Measurements from ENCODE around the gene SHANK3.
"Not testable (repeated sequence)": the region's sequence is repeated elsewhere in the genome, so short reads cannot be mapped to it uniquely, and the experiment has no call there.

The SHANK3 gene

DNA sequence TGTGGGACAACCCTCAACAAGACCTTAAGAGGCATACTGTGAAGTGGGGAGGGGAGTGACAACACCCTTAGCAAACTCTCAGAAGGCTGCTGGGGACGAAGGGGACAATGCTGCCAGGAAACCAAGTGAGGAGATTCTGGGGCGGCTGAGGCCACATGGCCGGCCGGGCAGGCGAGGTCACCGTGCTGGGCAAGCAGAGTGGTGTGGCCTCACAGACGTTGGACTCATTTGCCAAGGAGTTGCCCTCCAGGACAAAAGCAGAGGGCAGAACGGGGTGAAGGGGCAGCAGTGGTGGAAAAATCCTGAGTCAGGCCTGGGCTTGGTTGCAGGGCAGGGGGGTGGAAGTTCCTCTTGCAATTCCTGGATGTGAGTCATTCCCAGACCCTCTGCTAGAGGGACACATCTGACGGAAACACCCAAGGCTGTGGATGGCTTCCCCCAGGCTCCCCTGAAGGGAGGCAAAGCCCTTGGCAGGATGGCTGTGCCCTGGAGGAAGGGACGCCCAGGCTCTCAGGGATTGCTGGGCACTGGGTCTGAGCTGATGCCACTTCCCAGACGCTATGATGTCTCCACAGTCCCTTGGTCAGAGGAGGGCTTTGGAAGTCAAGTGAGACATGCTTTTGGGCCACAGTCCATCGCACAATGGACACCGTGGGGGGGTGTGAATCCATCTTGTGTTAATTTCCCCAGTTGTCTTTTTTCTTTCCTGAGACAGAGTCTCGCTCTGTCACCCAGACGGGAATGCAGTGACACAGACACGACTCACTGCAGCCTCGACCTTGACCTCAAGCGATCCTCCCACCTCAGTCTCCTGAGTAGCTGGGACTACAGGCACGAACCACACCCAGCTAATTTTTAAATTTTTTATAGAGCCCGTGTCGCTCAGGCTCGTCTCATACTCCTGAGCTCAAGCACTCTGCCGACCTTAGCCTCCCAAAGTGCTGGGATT is 16.2 kb upstream of the SHANK3 start:
- Histone ChIP-seq H3K4me3 (ENCODE audit: low read depth in 1 of 2, low read length in 2 of 2) (no peak overlapping the region), H3K36me3 (ENCODE audit: control insufficient read depth in 1 of 2, insufficient read depth in 2 of 2, low read length in 2 of 2) (no peaks in the 10 kb centered on the region)

DNA sequence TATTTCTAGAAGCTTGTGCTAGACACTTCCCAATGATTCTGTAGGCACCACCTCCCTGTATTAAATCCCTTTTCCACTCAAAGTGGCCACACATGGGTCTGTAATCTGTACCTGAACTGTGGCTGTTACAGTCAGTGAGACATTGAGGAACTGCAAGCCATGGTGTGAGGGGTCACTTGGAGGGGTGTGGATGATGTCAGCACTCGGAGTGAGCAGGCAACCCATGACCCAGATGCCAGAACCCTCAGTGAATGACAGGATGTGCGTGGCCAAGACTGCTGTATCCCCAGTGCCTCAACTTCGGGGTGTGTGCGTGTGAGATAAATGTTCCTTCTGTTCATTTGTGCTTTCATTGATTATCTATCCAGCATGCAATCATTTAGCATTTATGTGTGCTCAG is 14.7 kb upstream of the SHANK3 start:
- no peaks in the 10 kb centered on the region for H3K36me3 ChIP-seq (ENCODE audit: control insufficient read depth in 1 of 2, insufficient read depth in 2 of 2, low read length in 2 of 2)
- no peaks in the 10 kb centered on the region for H3K9me3 ChIP-seq (ENCODE audit: control insufficient read depth in 1 of 2, low read length in 2 of 2)
- H3K27ac ChIP-seq (ENCODE audit: low read length): no peak overlapping the region
- H3K4me3 ChIP-seq (ENCODE audit: low read depth in 1 of 2, low read length in 2 of 2): no peak overlapping the region
- no peaks in the 10 kb centered on the region for H3K4me1 ChIP-seq (ENCODE audit: control insufficient read depth in 1 of 2, insufficient read depth in 2 of 2, low read length in 2 of 2)
- no peaks in the 10 kb centered on the region for H3K27me3 ChIP-seq (ENCODE audit: low read depth, low read length)

More for the DNA sequence above, 16.2 kb upstream of the SHANK3 start:
- no peaks in the 10 kb centered on the region for H3K9me3 ChIP-seq (ENCODE audit: control insufficient read depth in 1 of 2, low read length in 2 of 2)
- H3K27ac ChIP-seq (ENCODE audit: low read length): no peak overlapping the region
- H3K4me1 ChIP-seq (ENCODE audit: control insufficient read depth in 1 of 2, insufficient read depth in 2 of 2, low read length in 2 of 2): no peaks in the 10 kb centered on the region
- H3K27me3 ChIP-seq (ENCODE audit: low read depth, low read length): no peaks in the 10 kb centered on the region

DNA sequence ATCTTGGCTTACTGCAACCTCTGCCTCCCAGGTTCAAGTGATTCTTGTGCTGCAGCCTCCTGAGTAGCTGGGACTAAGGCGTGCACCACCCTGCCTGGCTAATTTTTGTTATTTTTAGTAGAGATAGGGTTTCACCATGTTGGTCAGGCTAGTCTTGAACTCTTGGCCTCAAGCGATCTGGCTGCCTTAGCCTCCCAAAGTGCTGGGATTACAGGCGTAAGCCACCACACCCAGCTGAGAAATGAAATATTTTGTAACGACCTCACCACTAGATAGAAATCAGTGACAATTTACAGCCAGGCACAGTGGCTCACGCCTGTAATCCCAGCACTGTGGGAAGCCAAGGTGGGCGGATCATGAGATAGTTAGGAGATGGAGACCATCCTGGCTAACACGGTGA is 12.9 kb upstream of the SHANK3 start:
- H3K9me3 ChIP-seq (ENCODE audit: control insufficient read depth in 1 of 2, low read length in 2 of 2); H3K4me1 ChIP-seq (ENCODE audit: control insufficient read depth in 1 of 2, insufficient read depth in 2 of 2, low read length in 2 of 2); H3K4me3 ChIP-seq (ENCODE audit: low read depth in 1 of 2, low read length in 2 of 2); H3K36me3 ChIP-seq (ENCODE audit: control insufficient read depth in 1 of 2, insufficient read depth in 2 of 2, low read length in 2 of 2); H3K27me3 ChIP-seq (ENCODE audit: low read depth, low read length); H3K27ac ChIP-seq (ENCODE audit: low read length): not testable (repeated sequence)

DNA sequence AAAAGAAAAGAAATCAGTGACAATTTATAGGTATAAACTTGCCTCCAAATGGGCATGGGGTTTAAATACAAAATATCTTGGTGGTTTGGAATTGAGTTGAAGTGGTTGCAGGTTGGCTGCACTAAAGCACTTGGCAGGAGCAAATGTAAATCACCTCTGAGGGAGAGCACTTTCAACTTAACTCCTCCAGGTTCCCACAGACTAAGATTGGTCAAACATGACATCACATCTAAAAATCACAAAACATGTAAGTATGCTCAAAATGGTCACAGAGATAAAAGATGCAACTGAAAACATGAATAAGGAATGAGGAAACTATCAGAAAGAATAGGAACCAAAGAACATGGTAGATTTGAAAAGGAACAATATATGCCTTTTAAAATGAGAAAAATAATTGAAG is 12.3 kb upstream of the SHANK3 start:
- Histone ChIP-seq H3K36me3 (ENCODE audit: control insufficient read depth in 1 of 2, insufficient read depth in 2 of 2, low read length in 2 of 2) (no peaks in the 10 kb centered on the region), H3K4me3 (ENCODE audit: low read depth in 1 of 2, low read length in 2 of 2) (no peak overlapping the region), H3K27me3 (ENCODE audit: low read depth, low read length) (no peaks in the 10 kb centered on the region), H3K27ac (ENCODE audit: low read length) (no peak overlapping the region), H3K4me1 (ENCODE audit: control insufficient read depth in 1 of 2, insufficient read depth in 2 of 2, low read length in 2 of 2) (no peaks in the 10 kb centered on the region), H3K9me3 (ENCODE audit: control insufficient read depth in 1 of 2, low read length in 2 of 2) (no peaks in the 10 kb centered on the region)

DNA sequence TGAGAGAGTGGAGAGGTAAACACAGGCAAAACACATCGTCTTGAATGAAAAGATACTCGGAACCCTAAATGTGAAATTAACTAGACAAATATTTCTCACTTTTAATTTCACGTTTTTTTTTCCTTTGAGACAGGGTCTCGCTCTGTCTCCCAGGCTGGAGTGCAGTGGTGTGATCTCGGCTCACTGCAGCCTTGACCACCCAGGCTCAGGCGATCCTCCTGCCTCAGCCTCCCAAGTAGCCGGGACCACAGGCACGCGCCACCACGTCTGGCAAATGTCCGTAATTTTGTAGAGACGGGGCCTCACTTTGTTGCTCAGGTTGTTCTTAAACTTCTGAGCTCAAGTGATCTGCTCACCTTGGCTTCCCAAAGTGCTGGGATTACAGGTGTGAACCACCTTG is 7.4 kb upstream of the SHANK3 start:
- Histone ChIP-seq H3K9me3 (ENCODE audit: control insufficient read depth in 1 of 2, low read length in 2 of 2) (no peaks in the 10 kb centered on the region), H3K4me3 (ENCODE audit: low read depth in 1 of 2, low read length in 2 of 2) (no peak overlapping the region), H3K27ac (ENCODE audit: low read length) (no peak overlapping the region), H3K27me3 (ENCODE audit: low read depth, low read length) (no peaks in the 10 kb centered on the region), H3K4me1 (ENCODE audit: control insufficient read depth in 1 of 2, insufficient read depth in 2 of 2, low read length in 2 of 2) (no peaks in the 10 kb centered on the region), H3K36me3 (ENCODE audit: control insufficient read depth in 1 of 2, insufficient read depth in 2 of 2, low read length in 2 of 2) (no peaks in the 10 kb centered on the region)

DNA sequence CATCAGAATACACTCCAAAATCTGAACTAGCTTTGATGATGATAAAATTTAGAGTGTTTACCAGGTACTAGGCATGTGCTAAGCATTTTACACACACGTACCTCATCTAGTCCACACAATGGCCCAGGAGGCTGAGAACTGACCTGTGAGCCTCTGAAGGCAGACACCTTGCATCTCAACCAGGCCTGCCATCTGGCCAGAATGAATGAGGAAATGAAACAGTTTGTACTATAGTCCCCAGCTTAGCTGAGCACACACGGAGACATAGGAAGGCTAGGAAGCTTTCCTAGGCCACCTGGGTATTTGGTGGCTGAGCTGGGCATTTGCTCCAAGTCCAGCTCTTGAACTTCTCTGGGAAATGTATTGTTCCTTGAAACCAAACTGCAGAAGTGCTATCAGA is 6.9 kb upstream of the SHANK3 start:
- no peaks in the 10 kb centered on the region for H3K9me3 ChIP-seq (ENCODE audit: control insufficient read depth in 1 of 2, low read length in 2 of 2)
- H3K27me3 ChIP-seq (ENCODE audit: low read depth, low read length): no peaks in the 10 kb centered on the region
- H3K4me3 ChIP-seq (ENCODE audit: low read depth in 1 of 2, low read length in 2 of 2): no peak overlapping the region
- no peaks in the 10 kb centered on the region for H3K36me3 ChIP-seq (ENCODE audit: control insufficient read depth in 1 of 2, insufficient read depth in 2 of 2, low read length in 2 of 2)
- H3K27ac ChIP-seq (ENCODE audit: low read length): no peak overlapping the region
- H3K4me1 ChIP-seq (ENCODE audit: control insufficient read depth in 1 of 2, insufficient read depth in 2 of 2, low read length in 2 of 2): no peaks in the 10 kb centered on the region

DNA sequence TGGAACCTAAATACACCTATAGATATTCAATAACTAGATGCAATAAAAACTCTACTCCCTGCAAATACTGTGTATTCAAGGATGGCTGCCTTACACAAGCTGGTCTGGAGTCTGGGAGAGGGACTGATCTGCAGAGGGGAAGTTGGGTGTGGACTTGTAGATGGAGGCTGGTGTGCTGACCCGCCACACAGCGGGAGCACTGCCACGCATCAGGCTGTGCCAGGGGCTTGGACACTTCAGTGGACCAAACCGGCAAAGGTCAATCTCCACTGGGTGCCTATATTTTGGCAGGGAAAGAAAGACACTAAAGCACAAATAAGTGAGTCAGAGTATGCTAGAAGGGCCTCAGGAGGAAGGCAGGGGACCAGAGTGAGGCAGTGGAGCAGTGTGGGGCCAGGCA is 2.1 kb upstream of the SHANK3 start:
- no peak overlapping the region for H3K4me3 ChIP-seq (ENCODE audit: low read depth in 1 of 2, low read length in 2 of 2)
- H3K9me3 ChIP-seq (ENCODE audit: control insufficient read depth in 1 of 2, low read length in 2 of 2): no peaks in the 10 kb centered on the region
- H3K27me3 ChIP-seq (ENCODE audit: low read depth, low read length): peaks cover 17% of the 10 kb centered on the region
- no peaks in the 10 kb centered on the region for H3K36me3 ChIP-seq (ENCODE audit: control insufficient read depth in 1 of 2, insufficient read depth in 2 of 2, low read length in 2 of 2)
- no peak overlapping the region for H3K27ac ChIP-seq (ENCODE audit: low read length)
- peaks cover 0 to 14% of the 10 kb centered on the region in 2 donors for H3K4me1 ChIP-seq (ENCODE audit: control insufficient read depth in 1 of 2, insufficient read depth in 2 of 2, low read length in 2 of 2)

DNA sequence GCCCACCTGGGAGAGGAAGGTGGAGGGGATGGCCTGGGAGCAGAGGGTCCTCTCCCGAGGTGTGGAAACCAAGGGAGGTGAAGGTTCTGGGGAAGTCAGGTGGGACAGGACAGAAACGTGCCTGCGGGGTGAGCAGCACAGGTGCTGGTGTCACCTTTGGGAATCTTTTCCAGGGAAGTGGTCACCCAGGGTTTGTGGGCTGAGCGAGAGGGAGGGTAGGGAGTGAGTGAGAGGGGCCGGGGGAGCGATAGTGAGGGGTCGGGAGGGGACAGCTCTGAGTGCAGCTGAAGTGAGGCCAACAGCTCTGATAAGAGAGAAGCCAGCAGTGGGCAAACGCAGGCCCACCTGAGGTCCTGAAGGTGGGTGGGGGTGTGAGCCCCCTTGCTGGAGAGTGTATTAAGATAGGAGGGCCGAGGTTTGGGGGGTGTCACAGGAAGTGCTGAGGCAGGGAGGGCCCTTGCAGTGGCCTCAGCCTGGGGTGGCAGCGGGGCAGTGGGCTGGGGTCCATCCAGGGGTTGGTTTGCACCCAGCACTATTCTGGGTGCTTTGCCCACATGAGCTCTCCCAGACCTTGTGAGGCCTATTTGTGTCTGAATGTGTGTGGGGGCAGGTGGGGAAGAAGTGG is 1.6 kb upstream of the SHANK3 start:
- H3K27me3 ChIP-seq (ENCODE audit: low read depth, low read length): peaks cover 22% of the 10 kb centered on the region

DNA sequence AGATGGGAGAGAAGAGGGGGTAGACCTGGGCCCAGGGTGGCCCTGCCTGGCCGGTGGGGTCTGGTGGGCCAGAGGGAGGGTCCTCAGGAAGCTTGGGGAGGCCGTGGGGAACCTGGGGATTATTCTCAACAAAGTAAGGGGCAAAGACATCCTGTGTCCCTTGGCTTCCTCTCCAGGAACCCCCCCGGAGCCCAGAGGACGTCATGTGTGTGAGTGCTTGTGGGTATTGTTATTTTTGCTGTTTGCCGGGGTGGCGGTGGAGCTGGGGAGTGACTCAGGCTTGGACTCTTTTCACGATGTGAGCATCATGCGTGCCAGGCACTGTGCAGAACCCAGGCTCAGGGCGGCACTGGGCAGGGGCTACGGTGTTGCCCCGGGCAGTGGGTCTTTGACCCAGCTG is 982 bp upstream of the SHANK3 start:
- peaks cover 24% of the 10 kb centered on the region for H3K27me3 ChIP-seq (ENCODE audit: low read depth, low read length)

More for the DNA sequence above, 1.6 kb upstream of the SHANK3 start:
- Histone ChIP-seq H3K27ac (ENCODE audit: low read length) (no peak overlapping the region), H3K36me3 (ENCODE audit: control insufficient read depth in 1 of 2, insufficient read depth in 2 of 2, low read length in 2 of 2) (no peaks in the 10 kb centered on the region), H3K9me3 (ENCODE audit: control insufficient read depth in 1 of 2, low read length in 2 of 2) (no peaks in the 10 kb centered on the region), H3K4me1 (ENCODE audit: control insufficient read depth in 1 of 2, insufficient read depth in 2 of 2, low read length in 2 of 2) (peaks cover 0 to 14% of the 10 kb centered on the region in 2 donors), H3K4me3 (ENCODE audit: low read depth in 1 of 2, low read length in 2 of 2) (no peak overlapping the region)

DNA sequence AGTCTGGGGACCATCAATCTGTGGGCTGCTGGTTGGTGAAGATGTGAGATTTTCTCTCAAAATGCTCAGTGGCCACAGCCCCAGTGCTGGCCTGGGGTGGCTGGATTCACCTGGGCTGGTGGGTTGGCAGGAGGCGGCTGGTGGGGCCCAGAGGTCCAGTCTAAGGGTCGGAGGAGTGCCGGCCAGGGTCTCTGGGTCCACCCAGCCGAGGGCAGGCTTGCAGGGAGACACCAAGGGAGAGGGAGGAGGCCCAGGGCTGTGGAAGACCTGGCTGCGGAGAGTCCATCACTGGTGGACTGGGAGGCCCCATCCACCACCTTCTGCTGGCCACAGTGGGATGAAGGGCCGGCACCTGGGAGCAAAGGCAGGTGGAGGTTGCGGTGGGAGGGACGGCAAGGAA is 582 bp upstream of the SHANK3 start:
- H3K4me3 ChIP-seq (ENCODE audit: low read depth in 1 of 2, low read length in 2 of 2): no peak overlapping the region
- no peaks in the 10 kb centered on the region for H3K36me3 ChIP-seq (ENCODE audit: control insufficient read depth in 1 of 2, insufficient read depth in 2 of 2, low read length in 2 of 2)
- no peak overlapping the region for H3K27ac ChIP-seq (ENCODE audit: low read length)
- H3K27me3 ChIP-seq (ENCODE audit: low read depth, low read length): peaks cover 24% of the 10 kb centered on the region
- H3K9me3 ChIP-seq (ENCODE audit: control insufficient read depth in 1 of 2, low read length in 2 of 2): no peaks in the 10 kb centered on the region
- H3K4me1 ChIP-seq (ENCODE audit: control insufficient read depth in 1 of 2, insufficient read depth in 2 of 2, low read length in 2 of 2): peaks cover 0 to 14% of the 10 kb centered on the region in 2 donors

More for the DNA sequence above, 982 bp upstream of the SHANK3 start:
- no peaks in the 10 kb centered on the region for H3K36me3 ChIP-seq (ENCODE audit: control insufficient read depth in 1 of 2, insufficient read depth in 2 of 2, low read length in 2 of 2)
- H3K4me3 ChIP-seq (ENCODE audit: low read depth in 1 of 2, low read length in 2 of 2): no peak overlapping the region
- H3K9me3 ChIP-seq (ENCODE audit: control insufficient read depth in 1 of 2, low read length in 2 of 2): no peaks in the 10 kb centered on the region
- peaks cover 0 to 14% of the 10 kb centered on the region in 2 donors for H3K4me1 ChIP-seq (ENCODE audit: control insufficient read depth in 1 of 2, insufficient read depth in 2 of 2, low read length in 2 of 2)
- H3K27ac ChIP-seq (ENCODE audit: low read length): no peak overlapping the region

DNA sequence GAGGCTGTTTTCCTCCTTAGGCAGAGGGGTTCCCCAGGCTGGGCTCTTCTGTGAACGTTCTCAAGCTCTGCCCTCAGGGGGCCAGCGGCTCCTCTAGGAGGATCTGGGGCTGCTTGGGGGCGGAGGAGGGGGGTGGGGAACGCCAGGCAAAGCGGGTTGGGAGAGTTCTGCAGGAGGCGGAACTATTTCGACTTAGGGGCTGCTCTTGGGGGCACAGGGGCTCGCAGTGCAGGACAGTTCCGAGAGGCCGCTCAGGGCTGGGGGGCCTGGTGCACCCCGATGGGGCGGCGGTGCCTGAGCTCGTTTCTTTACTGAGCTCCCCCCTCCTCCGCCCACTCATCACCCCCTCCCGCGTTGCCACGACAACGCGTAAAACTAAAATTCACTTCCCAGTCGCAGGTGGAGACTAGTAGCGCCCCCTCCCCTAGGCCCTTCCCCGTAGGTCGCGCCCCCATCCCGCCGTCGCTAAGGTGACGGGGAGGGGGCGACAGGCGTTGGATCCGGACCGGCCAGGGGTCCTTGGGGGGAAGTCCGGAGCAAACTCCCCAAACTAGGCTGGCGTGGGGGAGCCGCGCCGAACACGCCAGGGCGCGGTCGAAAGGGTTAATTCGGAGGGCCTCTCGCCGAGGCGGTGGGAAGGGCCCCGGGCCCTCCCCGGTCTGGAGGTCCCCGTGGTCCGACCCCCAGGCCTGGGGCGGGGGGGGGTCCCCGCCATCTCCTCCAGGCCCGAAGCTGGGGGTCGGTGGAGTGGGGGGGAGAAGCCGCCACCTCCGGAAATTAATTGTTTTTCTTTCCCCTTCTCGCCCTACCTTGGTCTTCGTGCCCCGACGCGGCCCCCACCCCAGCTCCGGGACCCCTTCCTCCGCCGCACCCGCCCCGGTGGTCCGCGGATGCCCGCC is 857 bp downstream of the SHANK3 start:
- H3K27me3 ChIP-seq (ENCODE audit: low read depth, low read length): peaks cover 24% of the 10 kb centered on the region
- no peaks in the 10 kb centered on the region for H3K9me3 ChIP-seq (ENCODE audit: control insufficient read depth in 1 of 2, low read length in 2 of 2)
- peak overlapping the region; percentile 39 to 58 for H3K4me3 ChIP-seq (ENCODE audit: low read depth in 1 of 2, low read length in 2 of 2)
- H3K4me1 ChIP-seq (ENCODE audit: control insufficient read depth in 1 of 2, insufficient read depth in 2 of 2, low read length in 2 of 2): peaks cover 0 to 14% of the 10 kb centered on the region in 2 donors
- no peak overlapping the region for H3K27ac ChIP-seq (ENCODE audit: low read length)
- no peaks in the 10 kb centered on the region for H3K36me3 ChIP-seq (ENCODE audit: control insufficient read depth in 1 of 2, insufficient read depth in 2 of 2, low read length in 2 of 2)
